T-helper 2 cell treated with Interferon-gamma antibody and Interleukin-4, amounts not matched to agents 5 μg/mL and 100 μg/mL, for 36 hours (primary cell): ENCODE results near the gene BAIAP3.

Experiments
- DNase-seq: peaks from one replicate; pipeline ENCODE4 v3.0.0; 2021; ENCODE audit warnings: low spot score
- H3K27ac Mint-ChIP-seq: one replicate; pipeline ENCODE4 v1.8.0; 2021; ENCODE audit warnings: mild to moderate bottlenecking, mixed read lengths
- H3K27me3 Mint-ChIP-seq: one replicate; pipeline ENCODE4 v1.8.0; 2021; ENCODE audit warnings: low read depth, mixed read lengths
- H3K36me3 Mint-ChIP-seq: one replicate; pipeline ENCODE4 v1.8.0; 2021; ENCODE audit warnings: low read depth, mixed read lengths
- H3K4me1 Mint-ChIP-seq: one replicate; pipeline ENCODE4 v1.8.0; 2021; ENCODE audit warnings: low read depth, mixed read lengths
- H3K4me3 Mint-ChIP-seq: one replicate; pipeline ENCODE4 v1.8.0; 2022; ENCODE audit warnings: mild to moderate bottlenecking, moderate library complexity, mixed read lengths
- H3K9me3 Mint-ChIP-seq: one replicate; pipeline ENCODE4 v1.8.0; 2021; ENCODE audit warnings: mixed read lengths

The BAIAP3 gene

GRCh38 chr16:1362807-1363206 is 29.4 kb downstream of the BAIAP3 start:
- no peaks in the 10 kb centered on the region for H3K4me1 Mint-ChIP-seq
- DNase-seq, result no peak
- no peak overlapping the region for H3K4me3 Mint-ChIP-seq
- peaks cover 16% of the 10 kb centered on the region for H3K36me3 Mint-ChIP-seq
- no peak overlapping the region for H3K27ac Mint-ChIP-seq
- H3K27me3 Mint-ChIP-seq, result no peaks in the 10 kb centered on the region
- no peaks in the 10 kb centered on the region for H3K9me3 Mint-ChIP-seq

DNA sequence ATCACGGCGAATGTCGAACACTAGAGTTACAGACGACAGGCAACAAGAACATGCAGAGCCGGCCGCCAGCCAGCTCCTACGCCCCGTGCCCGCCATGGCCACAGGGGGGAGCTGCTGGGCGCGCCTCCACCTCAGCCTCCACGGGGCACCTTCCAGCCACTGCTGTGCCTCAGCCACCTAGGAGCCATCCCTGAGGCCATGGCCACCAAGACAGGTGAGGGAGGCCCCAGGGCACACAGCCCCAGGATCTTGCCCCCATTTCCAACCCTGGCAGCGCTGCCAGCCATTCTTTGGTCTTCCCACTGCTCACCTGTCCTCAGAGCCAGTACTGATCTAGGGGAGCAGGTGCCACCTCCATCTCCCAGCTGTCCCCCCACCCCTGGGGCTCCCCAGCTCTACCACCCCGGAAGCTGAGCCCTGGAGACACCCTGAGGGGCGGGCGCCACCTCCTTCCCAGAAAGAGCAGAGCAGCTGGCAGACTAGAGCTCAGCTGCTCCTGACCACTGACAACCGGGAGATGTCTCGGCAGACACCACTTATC is 30.1 kb downstream of the BAIAP3 start:
- no peaks in the 10 kb centered on the region for H3K27me3 Mint-ChIP-seq
- peaks cover 19% of the 10 kb centered on the region for H3K36me3 Mint-ChIP-seq
- H3K9me3 Mint-ChIP-seq, result no peaks in the 10 kb centered on the region
- H3K4me3 Mint-ChIP-seq, result no peak overlapping the region
- DNase-seq, result peak; percentile 53
- H3K27ac Mint-ChIP-seq, result no peak overlapping the region
- no peaks in the 10 kb centered on the region for H3K4me1 Mint-ChIP-seq

- no peak overlapping the region for H3K27ac Mint-ChIP-seq
- peaks cover 19% of the 10 kb centered on the region for H3K36me3 Mint-ChIP-seq
- no peaks in the 10 kb centered on the region for H3K4me1 Mint-ChIP-seq
- no peak overlapping the region for H3K4me3 Mint-ChIP-seq
- no peaks in the 10 kb centered on the region for H3K9me3 Mint-ChIP-seq
- DNase-seq, result no peak
- no peaks in the 10 kb centered on the region for H3K27me3 Mint-ChIP-seq
These were observed 31.1 kb downstream of the BAIAP3 start for GRCh38 chr16:1364510-1364909.

DNA sequence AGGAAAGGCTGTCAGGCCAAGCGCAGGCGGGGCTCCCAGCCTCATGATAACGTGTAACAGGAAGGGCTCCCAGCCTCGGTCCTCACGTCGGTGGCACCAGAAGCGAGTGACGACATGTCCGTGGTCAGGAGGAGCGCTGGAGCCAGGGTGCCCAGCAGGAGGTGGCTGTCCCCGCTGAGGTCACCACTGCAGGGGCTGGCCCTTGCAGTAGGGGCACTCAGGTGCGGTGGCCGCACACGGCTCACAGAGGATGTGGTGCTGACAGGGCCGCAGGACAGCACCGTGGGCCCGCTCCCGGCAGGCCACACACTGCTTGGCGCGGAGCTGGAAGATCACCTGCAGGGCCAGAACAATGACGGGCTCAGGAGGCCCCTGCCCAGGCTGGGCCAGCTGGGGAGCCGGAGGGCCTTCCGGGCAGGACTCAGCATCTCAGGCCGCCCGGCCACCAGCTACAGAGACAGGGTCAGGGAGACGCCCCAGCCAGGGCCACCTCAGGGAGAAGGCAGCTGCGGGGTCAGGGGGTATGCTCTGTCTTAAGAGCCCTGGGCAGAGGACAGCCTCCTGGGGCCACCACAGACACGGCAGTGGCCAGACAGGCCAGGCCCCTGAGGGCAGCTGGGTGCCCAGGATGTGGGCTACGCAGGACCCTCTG is 32.7 kb downstream of the BAIAP3 start:
- Mint-ChIP-seq H3K27ac (no peak overlapping the region), H3K9me3 (no peaks in the 10 kb centered on the region), H3K4me1 (no peaks in the 10 kb centered on the region), H3K36me3 (peaks cover 16% of the 10 kb centered on the region), H3K4me3 (no peak overlapping the region), H3K27me3 (no peaks in the 10 kb centered on the region)
- DNase-seq, result no peak

GRCh38 chr16:1366712-1367299 is 33.4 kb downstream of the BAIAP3 start:
- DNase-seq, result no peak
- H3K36me3 Mint-ChIP-seq, result peaks cover 16% of the 10 kb centered on the region
- no peaks in the 10 kb centered on the region for H3K9me3 Mint-ChIP-seq
- no peaks in the 10 kb centered on the region for H3K27me3 Mint-ChIP-seq
- no peak overlapping the region for H3K27ac Mint-ChIP-seq
- no peaks in the 10 kb centered on the region for H3K4me1 Mint-ChIP-seq
- no peak overlapping the region for H3K4me3 Mint-ChIP-seq

DNA sequence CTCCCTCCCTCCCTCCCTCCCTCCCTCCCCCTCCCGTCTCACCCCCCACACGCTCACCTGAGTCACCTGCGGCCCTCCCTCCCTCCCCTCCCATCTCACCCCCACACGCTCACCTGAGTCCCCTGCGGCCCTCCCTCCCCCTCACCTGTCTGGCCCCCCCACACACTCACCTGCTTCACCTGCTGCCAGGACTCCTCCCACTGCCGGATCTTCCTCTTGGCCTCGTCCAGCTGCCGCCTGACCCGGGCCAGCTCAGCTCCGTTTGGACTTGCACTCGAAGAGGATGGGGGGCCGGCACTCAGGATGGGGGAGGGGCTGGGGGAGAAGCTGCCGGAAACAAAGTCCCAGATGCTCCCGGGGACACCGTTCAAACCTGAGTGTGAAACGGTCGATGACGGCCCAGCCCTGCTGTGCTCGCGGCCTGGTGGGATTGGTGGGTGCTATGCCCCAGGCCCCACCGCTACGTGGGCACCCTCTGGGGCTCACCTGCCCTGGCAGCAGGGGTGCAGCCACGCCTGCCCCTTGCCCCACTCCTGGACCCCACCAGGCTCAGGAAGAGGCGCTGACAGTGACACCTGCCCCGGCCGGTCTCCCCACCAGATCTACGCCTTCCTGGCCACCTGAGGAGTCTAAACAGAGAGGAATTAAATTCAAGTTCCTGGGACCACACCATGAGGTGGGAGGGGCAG is 34.2 kb downstream of the BAIAP3 start:
- Mint-ChIP-seq H3K27me3 (no peaks in the 10 kb centered on the region), H3K4me3 (no peak overlapping the region), H3K4me1 (no peaks in the 10 kb centered on the region), H3K9me3 (no peaks in the 10 kb centered on the region), H3K36me3 (peaks cover 16% of the 10 kb centered on the region), H3K27ac (no peak overlapping the region)
- no peak for DNase-seq

DNA sequence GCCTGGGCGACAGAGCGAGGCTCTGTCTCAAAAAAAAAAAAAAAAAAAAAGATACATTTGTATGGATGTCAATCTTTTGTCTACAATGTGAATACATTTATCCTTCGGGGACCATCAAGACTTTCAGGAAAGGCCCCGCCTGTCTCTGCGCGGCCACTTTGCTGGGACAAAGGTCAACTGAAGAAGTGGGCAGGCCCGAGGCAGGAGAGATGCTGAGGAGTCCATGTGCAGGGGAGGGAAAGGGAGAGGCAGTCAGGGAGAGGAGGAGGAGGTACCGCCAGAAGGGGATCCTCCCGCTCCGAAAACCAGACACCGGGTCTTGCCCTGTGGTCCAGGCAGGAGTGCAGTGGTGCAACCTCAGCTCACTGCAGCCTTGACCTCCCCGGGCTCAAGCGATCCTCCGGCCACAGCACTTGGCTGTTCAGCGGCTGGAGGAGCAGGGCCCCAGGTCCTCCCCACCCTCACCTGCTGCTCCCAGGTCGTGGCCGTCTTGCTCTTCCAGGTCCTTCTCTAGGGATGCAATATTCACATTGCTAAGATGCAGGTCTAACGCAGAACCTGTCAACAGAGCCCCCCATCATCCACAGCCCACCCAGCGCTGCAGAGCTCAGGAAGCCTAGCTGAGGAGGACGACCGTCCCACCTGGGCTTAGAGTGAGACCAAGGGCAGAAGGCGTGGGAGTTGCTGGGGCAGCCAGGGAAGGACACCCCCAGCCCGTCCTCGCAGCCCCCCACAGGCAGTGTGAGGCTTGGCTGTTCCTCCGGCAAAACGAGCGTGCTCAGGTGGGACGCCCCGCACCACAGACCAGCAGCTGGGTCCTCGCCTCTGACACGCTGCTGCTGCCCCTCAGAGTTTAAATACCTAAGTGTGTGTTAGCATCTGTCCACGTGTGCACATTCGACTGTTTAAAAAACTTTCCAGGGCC is 37.9 kb downstream of the BAIAP3 start:
- no peak for DNase-seq
- Mint-ChIP-seq H3K27ac (no peak overlapping the region), H3K4me3 (no peak overlapping the region), H3K9me3 (no peaks in the 10 kb centered on the region), H3K4me1 (no peaks in the 10 kb centered on the region), H3K36me3 (peaks cover 4% of the 10 kb centered on the region), H3K27me3 (no peaks in the 10 kb centered on the region)

DNA sequence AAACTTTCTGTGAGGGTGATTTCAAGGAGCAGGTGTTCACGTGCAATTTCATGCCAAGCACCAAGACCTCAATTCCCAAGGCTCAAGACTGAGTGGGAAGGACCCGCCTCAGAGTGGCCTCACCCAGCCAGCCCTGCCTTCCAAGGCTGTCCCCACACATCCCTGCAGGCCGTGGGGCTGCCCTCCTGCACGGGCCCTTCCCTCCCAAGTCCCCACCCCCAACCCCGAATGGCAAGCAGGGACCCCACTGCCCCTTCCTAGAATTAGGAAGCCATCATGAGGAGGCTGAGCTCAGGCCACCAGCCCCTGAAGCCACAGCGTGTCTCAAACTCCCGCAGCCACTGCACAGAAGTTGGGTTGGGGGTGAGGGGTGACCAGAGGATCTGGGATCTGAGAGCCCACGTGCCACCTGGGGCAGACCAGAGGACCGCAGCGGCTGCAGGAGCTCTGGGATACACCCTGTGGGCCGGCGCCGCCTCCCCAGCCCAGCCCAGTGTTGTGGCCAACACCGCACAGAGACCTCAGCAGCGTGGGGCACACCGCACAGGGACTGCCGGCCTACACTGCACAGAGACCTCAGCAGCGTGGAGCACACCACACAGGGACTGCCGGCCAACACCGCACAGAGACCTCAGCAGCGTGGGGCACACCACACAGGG is 39.0 kb downstream of the BAIAP3 start:
- peaks cover 2% of the 10 kb centered on the region for H3K36me3 Mint-ChIP-seq
- H3K4me3 Mint-ChIP-seq, result no peak overlapping the region
- no peaks in the 10 kb centered on the region for H3K27me3 Mint-ChIP-seq
- no peaks in the 10 kb centered on the region for H3K4me1 Mint-ChIP-seq
- DNase-seq, result no peak
- H3K9me3 Mint-ChIP-seq, result no peaks in the 10 kb centered on the region
- H3K27ac Mint-ChIP-seq, result no peak overlapping the region

DNA sequence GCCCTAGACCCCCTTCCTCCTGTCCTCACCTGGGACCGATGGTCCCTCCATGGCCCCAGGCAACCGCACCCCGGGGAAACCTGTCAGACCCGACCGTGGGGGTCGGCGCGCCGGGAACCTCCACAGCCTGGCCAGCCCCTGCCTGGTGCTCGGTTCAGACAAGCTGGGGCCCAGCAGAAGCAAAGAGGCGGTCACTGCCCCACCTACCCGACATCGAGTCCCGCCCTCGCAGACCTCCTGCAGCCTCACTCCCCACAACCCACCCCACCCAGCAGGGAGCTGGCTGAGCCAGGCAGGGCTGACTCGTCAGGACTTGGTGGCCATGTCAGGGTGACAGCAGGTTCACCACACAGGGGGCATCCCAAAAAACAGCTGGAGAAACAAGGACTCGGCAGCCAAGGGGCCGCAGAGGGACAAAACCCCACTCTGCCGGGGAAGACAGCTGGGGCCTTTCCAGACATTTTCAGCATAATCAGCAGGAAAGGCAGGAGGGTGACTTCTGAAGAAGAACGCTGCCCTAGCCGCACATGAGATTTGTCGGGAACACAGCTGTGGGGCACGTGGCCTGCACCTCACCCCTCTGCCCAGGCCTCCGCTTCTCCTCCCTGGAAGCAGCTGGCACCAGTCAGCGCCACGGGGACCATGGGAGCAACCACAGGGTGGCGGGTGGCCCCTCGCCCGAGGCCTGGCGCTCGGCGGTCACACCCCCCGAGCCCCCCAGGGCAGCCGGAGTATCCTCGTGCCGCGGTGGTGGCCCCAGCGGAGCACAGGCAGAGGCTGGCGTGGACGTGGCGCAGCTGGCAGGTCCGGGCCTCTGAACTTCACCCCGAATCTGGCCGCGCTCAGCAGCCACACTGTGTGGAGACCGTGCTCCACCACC is 41.2 kb downstream of the BAIAP3 start:
- peaks cover 5% of the 10 kb centered on the region for H3K36me3 Mint-ChIP-seq
- no peaks in the 10 kb centered on the region for H3K9me3 Mint-ChIP-seq
- DNase-seq, result no peak
- H3K27ac Mint-ChIP-seq, result no peak overlapping the region
- peaks cover 6% of the 10 kb centered on the region for H3K4me1 Mint-ChIP-seq
- no peak overlapping the region for H3K4me3 Mint-ChIP-seq
- H3K27me3 Mint-ChIP-seq, result no peaks in the 10 kb centered on the region

DNA sequence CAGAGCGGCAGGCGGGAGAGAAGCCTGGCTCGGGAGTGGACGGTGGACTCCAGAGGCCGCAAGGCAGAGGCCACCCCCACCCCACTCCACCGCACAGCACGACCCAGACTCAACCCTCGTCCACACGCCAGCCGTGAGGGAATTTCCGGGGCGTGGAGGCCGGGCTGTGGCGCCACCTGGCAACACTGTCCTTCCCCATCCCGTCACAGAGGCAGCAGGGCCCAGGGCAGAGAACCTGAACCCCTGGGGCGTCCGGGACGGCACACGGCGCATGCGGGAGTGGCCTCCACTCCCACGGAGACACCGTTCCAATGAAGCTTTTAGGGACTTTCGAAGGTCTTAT is 41.8 kb downstream of the BAIAP3 start:
- no peak for DNase-seq
- Mint-ChIP-seq H3K27ac (no peak overlapping the region), H3K4me3 (no peak overlapping the region), H3K4me1 (peaks cover 8% of the 10 kb centered on the region), H3K27me3 (no peaks in the 10 kb centered on the region), H3K9me3 (no peaks in the 10 kb centered on the region), H3K36me3 (peaks cover 5% of the 10 kb centered on the region)

- no peak for DNase-seq
- H3K4me1 Mint-ChIP-seq, result peaks cover 8% of the 10 kb centered on the region
- H3K27ac Mint-ChIP-seq, result no peak overlapping the region
- no peak overlapping the region for H3K4me3 Mint-ChIP-seq
- H3K9me3 Mint-ChIP-seq, result no peaks in the 10 kb centered on the region
- peaks cover 6% of the 10 kb centered on the region for H3K36me3 Mint-ChIP-seq
- H3K27me3 Mint-ChIP-seq, result no peaks in the 10 kb centered on the region
These were observed 42.4 kb downstream of the BAIAP3 start for GRCh38 chr16:1375741-1376410.

DNA sequence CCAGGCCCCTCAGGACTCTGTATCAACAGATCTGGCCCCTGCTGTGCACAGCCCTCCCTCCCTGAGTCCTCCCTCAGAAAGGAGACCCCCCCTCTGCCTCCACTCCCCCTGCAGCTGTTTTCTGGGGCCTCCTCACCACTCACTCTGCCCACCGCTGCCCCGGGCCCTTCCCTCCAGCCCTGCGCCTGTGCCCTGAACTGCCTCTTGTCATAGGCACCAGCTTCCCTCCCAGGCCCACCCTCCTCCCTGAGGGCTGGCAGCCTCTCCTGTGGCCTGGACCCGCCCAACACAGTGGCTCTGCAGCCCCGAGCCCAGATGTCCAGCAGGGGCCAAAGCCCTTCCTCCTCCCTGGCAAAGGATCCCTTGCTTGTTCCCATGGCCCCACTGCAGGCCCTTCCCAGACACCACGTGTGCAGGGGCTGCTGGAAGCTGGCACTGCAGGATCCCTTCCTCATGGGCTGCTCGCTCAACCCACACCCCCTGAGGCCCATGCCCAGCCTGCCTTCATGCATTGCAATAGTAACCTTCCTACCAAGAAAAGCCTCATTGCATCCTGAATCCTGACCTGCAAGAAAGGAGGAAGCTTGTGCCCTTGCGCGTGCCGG is 44.1 kb downstream of the BAIAP3 start:
- Mint-ChIP-seq H3K36me3 (peaks cover 8% of the 10 kb centered on the region), H3K27ac (peak overlapping the region; percentile 60), H3K27me3 (no peaks in the 10 kb centered on the region), H3K4me1 (peaks cover 8% of the 10 kb centered on the region), H3K9me3 (no peaks in the 10 kb centered on the region), H3K4me3 (peak overlapping the region; percentile 82)
- DNase-seq, result no peak
